Measurements from ENCODE around the gene SYPL2. TPM values are rescaled to one million over a fixed set of nuclear protein-coding genes. Genes with fewer than 3 reads are reported as not detected.

The SYPL2 gene
- total RNA-seq, 1 experiment from 2014 or later: not detected

DNA sequence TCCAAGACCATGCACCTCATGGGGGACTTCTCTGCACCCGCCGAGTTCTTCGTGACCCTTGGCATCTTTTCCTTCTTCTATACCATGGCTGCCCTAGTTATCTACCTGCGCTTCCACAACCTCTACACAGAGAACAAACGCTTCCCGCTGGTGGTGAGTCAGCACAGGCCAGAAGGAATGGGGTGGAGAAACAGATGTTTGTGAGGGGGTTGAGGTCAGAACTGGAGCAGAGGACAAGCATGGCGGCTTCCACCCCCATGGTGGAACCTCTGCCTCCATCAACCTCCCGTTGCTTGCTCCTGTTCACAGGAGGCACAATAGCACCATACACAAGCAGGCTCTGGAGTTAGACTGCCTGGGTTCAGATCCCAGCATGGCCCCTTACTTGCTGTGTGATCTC is 10.5 kb downstream of the SYPL2 start:
- no peak for DNase-seq
- CTCF ChIA-PET: no interaction called here
- Mint-ChIP-seq H3K36me3 (ENCODE audit: insufficient read depth, unreplicated experiment) (no peaks in the 10 kb centered on the region), H3K4me1 (ENCODE audit: low read depth, unreplicated experiment) (no peaks in the 10 kb centered on the region), H3K27ac (ENCODE audit: unreplicated experiment) (no peak overlapping the region), H3K9me3 (ENCODE audit: low read depth, unreplicated experiment) (no peaks in the 10 kb centered on the region), H3K4me3 (ENCODE audit: low read depth, unreplicated experiment) (no peak overlapping the region), H3K27me3 (ENCODE audit: unreplicated experiment) (peaks cover 97% of the 10 kb centered on the region)
- TF ChIP-seq, protein P1, sequence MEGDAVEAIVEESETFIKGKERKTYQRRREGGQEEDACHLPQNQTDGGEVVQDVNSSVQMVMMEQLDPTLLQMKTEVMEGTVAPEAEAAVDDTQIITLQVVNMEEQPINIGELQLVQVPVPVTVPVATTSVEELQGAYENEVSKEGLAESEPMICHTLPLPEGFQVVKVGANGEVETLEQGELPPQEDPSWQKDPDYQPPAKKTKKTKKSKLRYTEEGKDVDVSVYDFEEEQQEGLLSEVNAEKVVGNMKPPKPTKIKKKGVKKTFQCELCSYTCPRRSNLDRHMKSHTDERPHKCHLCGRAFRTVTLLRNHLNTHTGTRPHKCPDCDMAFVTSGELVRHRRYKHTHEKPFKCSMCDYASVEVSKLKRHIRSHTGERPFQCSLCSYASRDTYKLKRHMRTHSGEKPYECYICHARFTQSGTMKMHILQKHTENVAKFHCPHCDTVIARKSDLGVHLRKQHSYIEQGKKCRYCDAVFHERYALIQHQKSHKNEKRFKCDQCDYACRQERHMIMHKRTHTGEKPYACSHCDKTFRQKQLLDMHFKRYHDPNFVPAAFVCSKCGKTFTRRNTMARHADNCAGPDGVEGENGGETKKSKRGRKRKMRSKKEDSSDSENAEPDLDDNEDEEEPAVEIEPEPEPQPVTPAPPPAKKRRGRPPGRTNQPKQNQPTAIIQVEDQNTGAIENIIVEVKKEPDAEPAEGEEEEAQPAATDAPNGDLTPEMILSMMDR (IDR thresholded peaks at IDR 0.05; ENCODE audit: unreplicated experiment): no peak
- BruUV-seq (replicated peaks): no TSS peak
- intact Hi-C loops (cut with micrococcal nuclease; ENCODE audit: unreplicated experiment): no loop called here

DNA sequence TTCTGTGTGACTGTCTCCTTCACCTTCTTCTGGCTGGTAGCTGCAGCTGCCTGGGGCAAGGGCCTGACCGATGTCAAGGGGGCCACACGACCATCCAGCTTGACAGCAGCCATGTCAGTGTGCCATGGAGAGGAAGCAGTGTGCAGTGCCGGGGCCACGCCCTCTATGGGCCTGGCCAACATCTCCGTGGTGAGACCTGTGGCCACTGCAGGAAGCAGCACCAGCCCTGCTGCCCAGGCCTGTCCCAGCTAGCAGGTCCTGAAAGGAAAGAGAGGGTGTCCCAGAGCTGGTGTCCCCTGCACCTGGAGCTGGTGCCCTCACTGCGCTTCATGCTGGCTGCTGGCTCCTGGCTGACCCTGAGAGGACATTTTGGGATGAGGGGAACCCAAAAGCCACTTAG is 11.5 kb downstream of the SYPL2 start:
- Mint-ChIP-seq H3K27me3 (ENCODE audit: unreplicated experiment) (peaks cover 100% of the 10 kb centered on the region), H3K9me3 (ENCODE audit: low read depth, unreplicated experiment) (no peaks in the 10 kb centered on the region), H3K4me1 (ENCODE audit: low read depth, unreplicated experiment) (no peaks in the 10 kb centered on the region), H3K36me3 (ENCODE audit: insufficient read depth, unreplicated experiment) (no peaks in the 10 kb centered on the region), H3K27ac (ENCODE audit: unreplicated experiment) (no peak overlapping the region), H3K4me3 (ENCODE audit: low read depth, unreplicated experiment) (no peak overlapping the region)
- DNase-seq: no peak
- CTCF ChIA-PET: no interaction called here
- intact Hi-C loops (cut with micrococcal nuclease; ENCODE audit: unreplicated experiment): no loop called here
- TF ChIP-seq, protein P1 (IDR thresholded peaks at IDR 0.05; ENCODE audit: unreplicated experiment): no peak
- BruUV-seq (replicated peaks): no TSS peak

DNA sequence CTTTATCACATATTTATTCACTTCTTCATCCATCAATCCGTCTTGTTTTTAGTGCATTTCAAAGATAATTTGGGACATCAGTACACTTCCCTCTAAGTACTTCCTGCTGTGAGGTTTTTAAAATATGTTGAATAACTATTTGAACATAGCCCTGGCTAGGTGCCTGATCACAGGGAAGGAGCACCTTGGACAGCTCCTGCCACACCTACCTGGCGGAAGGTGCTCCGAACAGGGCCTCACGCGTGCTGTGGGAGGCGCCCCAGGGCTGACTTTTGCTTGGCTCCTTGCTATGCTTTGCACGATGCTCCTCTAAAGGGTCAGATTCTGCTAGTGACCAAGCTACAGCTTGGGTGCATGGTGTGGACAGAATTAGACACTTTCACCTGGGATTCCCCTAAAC is 12.5 kb downstream of the SYPL2 start:
- H3K9me3 Mint-ChIP-seq (ENCODE audit: low read depth, unreplicated experiment): no peaks in the 10 kb centered on the region
- no peak overlapping the region for H3K27ac Mint-ChIP-seq (ENCODE audit: unreplicated experiment)
- intact Hi-C loops (cut with micrococcal nuclease; ENCODE audit: unreplicated experiment): no loop called here
- DNase-seq: peak; percentile 53
- H3K4me3 Mint-ChIP-seq (ENCODE audit: low read depth, unreplicated experiment): no peak overlapping the region
- TF ChIP-seq, protein P1 (IDR thresholded peaks at IDR 0.05; ENCODE audit: unreplicated experiment): no peak
- CTCF ChIA-PET: no interaction called here
- BruUV-seq (replicated peaks): no TSS peak
- peaks cover 9% of the 10 kb centered on the region for H3K36me3 Mint-ChIP-seq (ENCODE audit: insufficient read depth, unreplicated experiment)
- H3K27me3 Mint-ChIP-seq (ENCODE audit: unreplicated experiment): peaks cover 97% of the 10 kb centered on the region
- no peaks in the 10 kb centered on the region for H3K4me1 Mint-ChIP-seq (ENCODE audit: low read depth, unreplicated experiment)

DNA sequence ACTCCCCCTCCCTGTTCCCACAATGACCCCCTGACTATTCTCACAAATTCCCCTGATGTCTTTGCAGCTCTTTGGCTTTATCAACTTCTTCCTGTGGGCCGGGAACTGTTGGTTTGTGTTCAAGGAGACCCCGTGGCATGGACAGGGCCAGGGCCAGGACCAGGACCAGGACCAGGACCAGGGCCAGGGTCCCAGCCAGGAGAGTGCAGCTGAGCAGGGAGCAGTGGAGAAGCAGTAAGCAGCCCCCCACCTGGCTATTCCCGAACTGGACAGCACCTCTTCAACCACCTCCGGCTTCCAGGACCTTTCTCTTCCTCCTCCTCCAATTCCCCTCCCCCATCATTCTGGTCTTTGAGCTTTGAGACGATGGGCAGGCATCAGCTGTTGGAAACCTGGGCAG is 13.0 kb downstream of the SYPL2 start:
- Mint-ChIP-seq H3K4me3 (ENCODE audit: low read depth, unreplicated experiment) (no peak overlapping the region), H3K27me3 (ENCODE audit: unreplicated experiment) (peaks cover 92% of the 10 kb centered on the region), H3K9me3 (ENCODE audit: low read depth, unreplicated experiment) (no peaks in the 10 kb centered on the region), H3K36me3 (ENCODE audit: insufficient read depth, unreplicated experiment) (peaks cover 14% of the 10 kb centered on the region), H3K27ac (ENCODE audit: unreplicated experiment) (no peak overlapping the region), H3K4me1 (ENCODE audit: low read depth, unreplicated experiment) (no peaks in the 10 kb centered on the region)
- CTCF ChIA-PET: no interaction called here
- intact Hi-C loops (cut with micrococcal nuclease; ENCODE audit: unreplicated experiment): no loop called here
- BruUV-seq (replicated peaks): no TSS peak
- no peak for DNase-seq
- TF ChIP-seq, protein P1 (IDR thresholded peaks at IDR 0.05; ENCODE audit: unreplicated experiment): no peak

DNA sequence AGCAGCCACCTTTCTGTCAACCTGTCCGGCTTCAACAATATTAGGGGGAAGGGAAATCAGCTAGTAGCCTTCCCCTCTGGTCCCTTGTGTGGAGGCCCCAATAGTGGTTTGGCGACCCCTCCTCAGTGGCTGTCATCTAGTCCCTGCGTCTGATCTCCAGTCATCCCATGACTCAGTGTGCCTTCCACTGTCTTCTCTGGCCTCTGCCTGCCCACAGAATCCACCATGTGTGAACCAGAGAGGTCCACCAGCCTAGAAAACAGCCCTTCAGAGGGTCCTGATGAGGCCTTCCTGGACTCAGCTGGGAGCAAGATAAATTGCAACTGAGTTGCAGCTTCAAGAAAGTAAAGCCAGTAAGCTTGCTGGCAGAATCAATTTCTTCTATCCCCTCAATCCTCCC is 13.6 kb downstream of the SYPL2 start:
- Mint-ChIP-seq H3K4me1 (ENCODE audit: low read depth, unreplicated experiment) (peaks cover 5% of the 10 kb centered on the region), H3K27ac (ENCODE audit: unreplicated experiment) (no peak overlapping the region), H3K27me3 (ENCODE audit: unreplicated experiment) (peaks cover 86% of the 10 kb centered on the region), H3K9me3 (ENCODE audit: low read depth, unreplicated experiment) (no peaks in the 10 kb centered on the region), H3K4me3 (ENCODE audit: low read depth, unreplicated experiment) (no peak overlapping the region), H3K36me3 (ENCODE audit: insufficient read depth, unreplicated experiment) (peaks cover 20% of the 10 kb centered on the region)
- intact Hi-C loops (cut with micrococcal nuclease; ENCODE audit: unreplicated experiment): no loop called here
- no TSS peak for BruUV-seq (replicated peaks)
- no peak for DNase-seq
- TF ChIP-seq, protein P1 (IDR thresholded peaks at IDR 0.05; ENCODE audit: unreplicated experiment): no peak
- CTCF ChIA-PET: no interaction called here
